CD14-positive monocyte (primary cell): ENCODE measurements around the gene GRPR. TPM values are rescaled to one million over a fixed set of nuclear protein-coding genes. Genes with fewer than 3 reads are reported as not detected.

Source experiments
- DNase-seq, 3 donors: peaks; one replicate each; pipeline ENCODE4 v3.0.0-alpha.2; 2011 to 2022
- H2AFZ ChIP-seq: 2 replicates; pipeline ENCODE4 v1.6.0; 2012; ENCODE audit warnings: mild to moderate bottlenecking, low read depth, low read length, inconsistent platforms; ENCODE audit not compliant: insufficient read depth, poor library complexity, severe bottlenecking
- H3K27ac ChIP-seq, 2 donors: 1 replicate in 1 of 2; 2 replicates in 1 of 2; pipeline ENCODE4 v1.5.1; 2012 to 2013; ENCODE audit warnings: low read length in 2 of 2, control low read depth in 1 of 2, inconsistent platforms in 1 of 2, low read depth in 1 of 2, mild to moderate bottlenecking in 1 of 2
- H3K27me3 ChIP-seq, 2 donors: one replicate each; pipeline versions ENCODE4 v1.6.0 to v1.6.1; 2011 to 2013; ENCODE audit warnings: low read length in 2 of 2; ENCODE audit not compliant: control insufficient read depth in 2 of 2, insufficient read depth in 2 of 2
- H3K36me3 ChIP-seq, 2 donors: replicated peaks in 1 of 2; 1 replicate in 1 of 2; 2 replicates in 1 of 2; pipeline versions ENCODE4 v1.5.1 to v1.6.1; 2012 to 2013; ENCODE audit warnings: low read length in 2 of 2, control low read depth in 1 of 2, inconsistent platforms in 1 of 2, mild to moderate bottlenecking in 1 of 2; ENCODE audit not compliant: insufficient read depth in 2 of 2, control insufficient read depth in 1 of 2
- H3K4me1 ChIP-seq, 2 donors: 1 replicate in 1 of 2; 2 replicates in 1 of 2; pipeline versions ENCODE4 v1.5.1 to v1.6.1; 2012 to 2013; ENCODE audit warnings: low read length in 2 of 2, control low read depth in 1 of 2, inconsistent platforms in 1 of 2, mild to moderate bottlenecking in 1 of 2, moderate library complexity in 1 of 2; ENCODE audit not compliant: insufficient read depth in 2 of 2, control insufficient read depth in 1 of 2
- H3K4me2 ChIP-seq: replicated peaks from 2 replicates; pipeline ENCODE3; 2012; ENCODE audit warnings: low read length, moderate library complexity, mild to moderate bottlenecking; ENCODE audit not compliant: poor library complexity, severe bottlenecking; ENCODE audit errors: extremely low read depth
- H3K4me3 ChIP-seq, 3 experiments: fragments of 200-600 bp in 1 of 3; sonication (generic) in 1 of 3; replicated peaks in 1 of 3; 1 replicate in 2 of 3; 2 replicates in 1 of 3; pipeline ENCODE4 v1.5.1; 2011 to 2013; ENCODE audit warnings: low read length in 3 of 3, mild to moderate bottlenecking in 3 of 3, control low read depth in 2 of 3, low read depth in 2 of 3, inconsistent platforms in 1 of 3, moderate library complexity in 1 of 3
- H3K79me2 ChIP-seq: 2 replicates; pipeline ENCODE4 v1.6.0; 2012; ENCODE audit warnings: mild to moderate bottlenecking, control low read depth, inconsistent platforms, low read length, moderate library complexity; ENCODE audit not compliant: insufficient read depth
- H3K9ac ChIP-seq: 2 replicates; pipeline ENCODE4 v1.6.0; 2017; ENCODE audit warnings: low read length, mild to moderate bottlenecking; ENCODE audit not compliant: insufficient read depth, poor library complexity, severe bottlenecking
- H3K9me3 ChIP-seq, 2 donors: replicated peaks in 1 of 2; 1 replicate in 1 of 2; 2 replicates in 1 of 2; pipeline versions ENCODE4 v1.5.1 to v1.6.1; 2012 to 2013; ENCODE audit warnings: low read length in 2 of 2, control low read depth in 1 of 2; ENCODE audit not compliant: control insufficient read depth in 1 of 2, insufficient read depth in 1 of 2
- H4K20me1 ChIP-seq: 2 replicates; pipeline ENCODE4 v1.6.0; 2012; ENCODE audit warnings: mild to moderate bottlenecking, low read length, control low read depth, moderate library complexity; ENCODE audit not compliant: insufficient read depth
- H3K27ac Mint-ChIP-seq, 7 donors: one replicate each; pipeline ENCODE4 v1.8.0; 2020; ENCODE audit warnings: mild to moderate bottlenecking in 7 of 7, mixed read lengths in 7 of 7, moderate library complexity in 6 of 7, inconsistent platforms in 2 of 7
- H3K27me3 Mint-ChIP-seq, 3 donors: one replicate each; pipeline ENCODE4 v1.8.0; 2021 to 2022; ENCODE audit warnings: low read depth in 3 of 3, mild to moderate bottlenecking in 3 of 3, mixed read lengths in 3 of 3, moderate library complexity in 3 of 3, inconsistent platforms in 1 of 3
- H3K36me3 Mint-ChIP-seq, 2 donors: one replicate each; pipeline ENCODE4 v1.8.0; 2020; ENCODE audit warnings: mixed read lengths in 2 of 2, inconsistent platforms in 1 of 2, mild to moderate bottlenecking in 1 of 2
- H3K4me1 Mint-ChIP-seq: one replicate; pipeline ENCODE4 v1.8.0; 2020; ENCODE audit warnings: mild to moderate bottlenecking, mixed read lengths
- H3K4me3 Mint-ChIP-seq, 2 donors: one replicate each; pipeline ENCODE4 v1.8.0; 2020; ENCODE audit warnings: mild to moderate bottlenecking in 2 of 2, mixed read lengths in 2 of 2, moderate library complexity in 1 of 2
- H3K9me3 Mint-ChIP-seq, 7 donors: one replicate each; pipeline ENCODE4 v1.8.0; 2020 to 2022; ENCODE audit warnings: mixed read lengths in 7 of 7, mild to moderate bottlenecking in 6 of 7, moderate library complexity in 6 of 7, inconsistent platforms in 2 of 7
- CTCF ChIP-seq: fragments of 200-600 bp; IDR thresholded peaks from one replicate; pipeline ENCODE4 v1.8.0; 2022; ENCODE audit warnings: antibody characterized with exemption, mild to moderate bottlenecking
- WGBS: methylation state at CpG from one replicate; pipeline ENCODE4 v1.1.5; 2013; ENCODE audit warnings: missing lambda C conversion rate; ENCODE audit not compliant: insufficient coverage; 5-methylcytosine and 5-hydroxymethylcytosine counted together
- intact Hi-C, 2 donors: fragments of 100-400 bp; cut with micrococcal nuclease; formaldehyde crosslinking; loops; one replicate each; pipeline versions ENCODE4 v1.15.0 to v1.15.1; 2023
- polyA plus RNA-seq, 3 donors: library from polyadenylated mRNA; depleted of rRNA in 1 of 3; unstranded in 2 of 3; stranded (reverse) in 1 of 3; fragments of 300-500 nt in 2 of 3; fragments of >200 nt in 1 of 3; fragmentation: Illumina TruSeq in 2 of 3; gene quantifications; 1 replicate in 2 of 3; 2 replicates in 1 of 3; pipeline ENCODE4 v1.2.3, GENCODE V29; 2012 to 2021

GRPR gene
- polyA plus RNA-seq, 3 donors, result 0.35 to 0.55 (median 0.46) TPM

GRCh38 chrX:16114611-16115010, 8.8 kb upstream of the GRPR start:
- Mint-ChIP-seq H3K36me3 (peaks cover 4 to 6% of the 10 kb centered on the region in 2 donors), H3K4me3 (peak overlapping the region in 1 of 2 donors; percentile 41), H3K27me3 (peaks cover 0 to 17% (median 0%) of the 10 kb centered on the region in 3 donors), H3K4me1 (peaks cover 36% of the 10 kb centered on the region), H3K27ac (peak overlapping the region; percentile 92 to 98 (median 97)), H3K9me3 (peaks cover 7 to 25% (median 13%) of the 10 kb centered on the region in 7 donors)
- H3K9ac ChIP-seq, result no peak overlapping the region
- peak; percentile 36 to 63 (median 46) for DNase-seq
- H3K27ac ChIP-seq, result peak overlapping the region in 1 of 2 donors; percentile 97
- peaks cover 0 to 24% of the 10 kb centered on the region in 2 donors for H3K27me3 ChIP-seq
- no peak overlapping the region for H3K4me2 ChIP-seq
- H2AFZ ChIP-seq, result no peak overlapping the region
- H3K36me3 ChIP-seq, result no peaks in the 10 kb centered on the region
- H4K20me1 ChIP-seq, result no peaks in the 10 kb centered on the region
- intact Hi-C loops, result loop anchor here in 1 of 2 donors (10.0 kb wide), 1 partner anchor 260 kb away; the partner anchor contains the start of gene AP1S2
- no peaks in the 10 kb centered on the region for H3K79me2 ChIP-seq
- peaks cover 3 to 12% of the 10 kb centered on the region in 2 donors for H3K9me3 ChIP-seq
- peaks cover 31 to 34% of the 10 kb centered on the region in 2 donors for H3K4me1 ChIP-seq
- WGBS, result no CpG with 5 or more reads among the region's 4 CpGs
- no peak for TF ChIP-seq CTCF
- H3K4me3 ChIP-seq, result no peak overlapping the region

- H3K27me3 ChIP-seq, result peaks cover 3 to 25% of the 10 kb centered on the region in 2 donors
- no peak overlapping the region for H3K9ac ChIP-seq
- no peaks in the 10 kb centered on the region for H4K20me1 ChIP-seq
- peak overlapping the region in 1 of 3 experiments; percentile 8 for H3K4me3 ChIP-seq
- H3K4me2 ChIP-seq, result peak overlapping the region; percentile 18
- H3K4me3 Mint-ChIP-seq, result no peak overlapping the region
- TF ChIP-seq CTCF, result no peak
- peaks cover 42% of the 10 kb centered on the region for H3K4me1 Mint-ChIP-seq
- no peak overlapping the region for H2AFZ ChIP-seq
- peaks cover 4 to 6% of the 10 kb centered on the region in 2 donors for H3K36me3 Mint-ChIP-seq
- H3K27ac ChIP-seq, result peak overlapping the region; percentile 43 to 78
- peaks cover 9 to 22% (median 13%) of the 10 kb centered on the region in 7 donors for H3K9me3 Mint-ChIP-seq
- H3K4me1 ChIP-seq, result peaks cover 47% of the 10 kb centered on the region in 2 donors
- no peaks in the 10 kb centered on the region for H3K79me2 ChIP-seq
- peak overlapping the region; percentile 84 to 96 (median 89) for H3K27ac Mint-ChIP-seq
- peaks cover 3 to 8% of the 10 kb centered on the region in 2 donors for H3K9me3 ChIP-seq
- 40% methylated on average over 1 of the region's 5 CpGs for WGBS
- intact Hi-C loops, result loop anchor here in 1 of 2 donors (10.0 kb wide), 2 partner anchors 205 to 265 kb away; partner anchors contain the start of gene AP1S2
- H3K36me3 ChIP-seq, result no peaks in the 10 kb centered on the region
- peaks cover 0 to 23% (median 4%) of the 10 kb centered on the region in 3 donors for H3K27me3 Mint-ChIP-seq
- peak; percentile 73 to 90 (median 78) for DNase-seq
These were observed 3.8 kb upstream of the GRPR start for GRCh38 chrX:16119353-16120220.
